Esophagus muscularis mucosa (tissue), 4 donors: ENCODE results near the gene OTOGL. TPM values are rescaled to one million over a fixed set of nuclear protein-coding genes. Genes with fewer than 3 reads are reported as not detected.

ENCODE experiments used
- DNase-seq: peaks from one replicate; pipeline ENCODE4 v3.0.0-alpha.2; 2017; ENCODE audit errors: extremely low spot score
- H3K27ac ChIP-seq, 4 donors: fragments of 200-600 bp; sonication (generic); replicated peaks in 1 of 4; 1 replicate in 3 of 4; 2 replicates in 1 of 4; pipeline ENCODE4 v1.5.1; 2016 to 2019; ENCODE audit warnings: mild to moderate bottlenecking in 1 of 4
- H3K27me3 ChIP-seq, 4 donors: fragments of 200-600 bp; sonication (generic); one replicate each; pipeline versions ENCODE4 v1.5.1 to v1.6.0; 2016 to 2019
- H3K36me3 ChIP-seq, 4 donors: fragments of 200-600 bp; sonication (generic); one replicate each; pipeline ENCODE4 v1.5.1; 2016 to 2019
- H3K4me1 ChIP-seq, 4 donors: fragments of 200-600 bp; sonication (generic); one replicate each; pipeline ENCODE4 v1.5.1; 2016 to 2019
- H3K4me3 ChIP-seq, 4 donors: fragments of 200-600 bp; sonication (generic); 1 replicate in 2 of 4; 2 replicates in 2 of 4; pipeline ENCODE4 v1.5.1; 2016 to 2019; ENCODE audit warnings: mild to moderate bottlenecking in 4 of 4, moderate library complexity in 1 of 4
- H3K9me3 ChIP-seq, 4 donors: fragments of 200-600 bp; sonication (generic); 1 replicate in 3 of 4; 2 replicates in 1 of 4; pipeline ENCODE4 v1.5.1; 2016 to 2019
- EP300 ChIP-seq: sonication (generic); formaldehyde crosslinking; IDR thresholded peaks from one replicate; pipeline ENCODE4 v1.6.1; 2017; ENCODE audit warnings: antibody characterized with exemption
- POLR2A ChIP-seq: fragments of 450-650 bp; IDR thresholded peaks from one replicate; pipeline ENCODE4 v1.6.1; 2017; ENCODE audit warnings: antibody characterized with exemption, moderate library complexity, mild to moderate bottlenecking, low read depth
- POLR2AphosphoS5 ChIP-seq, 2 donors: sonication (generic); formaldehyde crosslinking; IDR thresholded peaks; one replicate each; pipeline ENCODE4 v1.6.1; 2017; ENCODE audit warnings: antibody characterized with exemption in 2 of 2
- WGBS: methylation state at CpG from one replicate; pipeline ENCODE4 v1.1.5; 2018; 5-methylcytosine and 5-hydroxymethylcytosine counted together
- intact Hi-C: fragments of 100-400 bp; cut with DNase I; formaldehyde crosslinking; loops from one replicate; pipeline ENCODE4 v1.15.1; 2023
- total RNA-seq, 4 donors: library from RNA; depleted of rRNA; stranded (reverse); fragments of >200 nt; gene quantifications; one replicate each; pipeline versions ENCODE4 v1.1.0 to v1.2.1, GENCODE V29; 2016
- TF ChIP-seq, protein P1 (sequence below), 3 experiments: fragments of 200-600 bp in 2 of 3; fragments of 450-650 bp in 1 of 3; sonication (generic) in 2 of 3; IDR thresholded peaks; one replicate each; pipeline ENCODE4 v1.5.1; 2017 to 2019; ENCODE audit warnings: antibody characterized with exemption in 3 of 3, mild to moderate bottlenecking in 2 of 3, moderate library complexity in 1 of 3

Gene OTOGL
- total RNA-seq, 4 donors from 2014 or later = 0.83 to 2.0 (median 1.6) TPM

DNA sequence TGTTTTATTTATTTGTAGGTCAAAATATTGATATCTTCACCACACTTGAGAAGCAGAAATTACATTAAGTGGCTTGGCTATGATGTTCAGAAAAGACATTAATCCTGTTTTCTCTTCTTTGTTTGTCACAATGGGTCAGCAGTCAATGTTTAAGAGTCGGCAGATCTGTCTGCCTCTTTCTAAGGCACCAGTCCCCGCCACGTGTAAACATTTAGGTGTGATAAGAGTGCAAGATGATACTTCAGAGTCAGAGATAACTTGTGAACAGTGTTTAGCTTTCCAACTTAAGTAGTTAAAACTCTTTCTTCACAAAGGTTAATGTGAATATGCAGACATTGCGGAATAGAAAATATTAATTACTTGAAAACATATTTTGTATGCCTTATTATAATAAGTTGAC lies 160.9 kb downstream of the OTOGL start:
- TF ChIP-seq POLR2A (no peak), EP300 (no peak), POLR2AphosphoS5 (IDR thresholded peaks at IDR 0.05) (no peak)
- TF ChIP-seq, protein P1, sequence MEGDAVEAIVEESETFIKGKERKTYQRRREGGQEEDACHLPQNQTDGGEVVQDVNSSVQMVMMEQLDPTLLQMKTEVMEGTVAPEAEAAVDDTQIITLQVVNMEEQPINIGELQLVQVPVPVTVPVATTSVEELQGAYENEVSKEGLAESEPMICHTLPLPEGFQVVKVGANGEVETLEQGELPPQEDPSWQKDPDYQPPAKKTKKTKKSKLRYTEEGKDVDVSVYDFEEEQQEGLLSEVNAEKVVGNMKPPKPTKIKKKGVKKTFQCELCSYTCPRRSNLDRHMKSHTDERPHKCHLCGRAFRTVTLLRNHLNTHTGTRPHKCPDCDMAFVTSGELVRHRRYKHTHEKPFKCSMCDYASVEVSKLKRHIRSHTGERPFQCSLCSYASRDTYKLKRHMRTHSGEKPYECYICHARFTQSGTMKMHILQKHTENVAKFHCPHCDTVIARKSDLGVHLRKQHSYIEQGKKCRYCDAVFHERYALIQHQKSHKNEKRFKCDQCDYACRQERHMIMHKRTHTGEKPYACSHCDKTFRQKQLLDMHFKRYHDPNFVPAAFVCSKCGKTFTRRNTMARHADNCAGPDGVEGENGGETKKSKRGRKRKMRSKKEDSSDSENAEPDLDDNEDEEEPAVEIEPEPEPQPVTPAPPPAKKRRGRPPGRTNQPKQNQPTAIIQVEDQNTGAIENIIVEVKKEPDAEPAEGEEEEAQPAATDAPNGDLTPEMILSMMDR (IDR thresholded peaks at IDR 0.05) = no peak
- no peak overlapping the region for H3K4me3 ChIP-seq
- intact Hi-C loops = no loop called here

DNA sequence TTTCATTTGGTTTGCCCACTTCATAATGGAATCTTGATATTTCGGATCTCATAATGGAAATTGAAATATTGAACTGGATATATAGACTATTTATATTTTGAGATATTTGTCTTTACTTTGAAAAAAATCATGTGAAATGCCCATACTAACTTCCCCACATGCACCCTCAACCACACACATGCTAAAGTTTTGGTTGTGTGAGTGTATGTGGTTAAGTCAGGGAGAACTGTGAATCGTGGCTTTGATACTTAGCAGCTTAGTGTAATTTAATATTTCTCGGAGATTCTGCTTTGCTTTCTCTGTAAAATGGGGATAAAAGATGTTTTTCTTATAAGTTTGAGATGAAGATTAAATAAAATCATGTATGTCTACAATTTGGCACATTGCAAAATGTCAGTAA lies 162.1 kb downstream of the OTOGL start:
- intact Hi-C loops = no loop called here
- no peaks in the 10 kb centered on the region for H3K4me1 ChIP-seq
- H3K4me3 ChIP-seq = no peak overlapping the region
- no peaks in the 10 kb centered on the region for H3K36me3 ChIP-seq
- H3K27me3 ChIP-seq = no peaks in the 10 kb centered on the region
- H3K27ac ChIP-seq = no peak overlapping the region
- no peaks in the 10 kb centered on the region for H3K9me3 ChIP-seq
- 87% methylated on average over 3 of the region's 3 CpGs for WGBS
- DNase-seq = no peak
- TF ChIP-seq POLR2AphosphoS5 (IDR thresholded peaks at IDR 0.05) (no peak), POLR2A (no peak), EP300 (no peak)
- TF ChIP-seq, protein P1 (IDR thresholded peaks at IDR 0.05) = no peak

More for the DNA sequence above, 160.9 kb downstream of the OTOGL start:
- Histone ChIP-seq H3K27ac (no peak overlapping the region), H3K27me3 (no peaks in the 10 kb centered on the region), H3K4me1 (no peaks in the 10 kb centered on the region), H3K9me3 (no peaks in the 10 kb centered on the region), H3K36me3 (no peaks in the 10 kb centered on the region)
- no peak for DNase-seq
- WGBS = 75% methylated on average over 4 of the region's 4 CpGs

DNA sequence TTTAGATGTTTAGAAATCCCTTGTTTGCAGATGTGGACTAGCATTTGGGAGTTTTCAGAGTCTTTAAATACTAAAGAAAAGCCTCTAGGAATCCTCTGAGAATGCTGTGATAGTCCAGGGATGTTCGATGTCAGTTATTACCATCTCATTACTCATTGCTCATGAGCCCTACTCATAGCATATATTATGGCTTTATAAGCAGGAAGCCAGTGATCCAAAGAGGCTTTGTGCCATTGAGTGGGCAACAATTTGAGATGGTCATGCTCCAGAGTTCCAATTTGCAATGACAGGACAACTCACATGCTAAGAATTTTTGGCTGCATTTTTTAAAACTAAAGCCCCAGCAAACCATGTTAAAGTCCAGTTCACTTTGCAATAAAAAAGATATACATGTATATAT lies 163.0 kb downstream of the OTOGL start:
- WGBS = 33% methylated on average over 1 of the region's 1 CpG
- Histone ChIP-seq H3K27ac (no peak overlapping the region), H3K4me1 (no peaks in the 10 kb centered on the region), H3K9me3 (no peaks in the 10 kb centered on the region), H3K27me3 (no peaks in the 10 kb centered on the region), H3K36me3 (no peaks in the 10 kb centered on the region), H3K4me3 (no peak overlapping the region)
- TF ChIP-seq, protein P1 (IDR thresholded peaks at IDR 0.05) = no peak
- TF ChIP-seq POLR2A = no peak
- no peak for TF ChIP-seq EP300
- intact Hi-C loops = no loop called here
- no peak for DNase-seq

DNA sequence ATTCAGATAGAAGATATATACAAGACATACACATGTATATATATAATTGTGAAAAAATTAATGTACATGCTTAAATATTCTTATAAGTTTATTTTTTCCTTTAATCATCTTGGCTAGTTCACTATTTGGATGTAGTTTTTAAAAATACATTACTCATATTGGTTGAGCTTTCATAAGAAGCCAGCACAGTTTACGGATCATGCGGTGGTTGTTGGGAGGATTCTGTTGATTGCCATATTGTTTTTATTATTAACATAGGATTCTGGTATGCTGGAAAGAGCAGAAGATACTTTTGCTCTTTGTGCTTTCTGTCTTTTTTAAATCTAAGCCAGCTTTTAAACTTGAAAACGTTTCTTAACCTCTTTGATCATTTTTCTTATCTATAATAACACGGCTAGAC lies 163.4 kb downstream of the OTOGL start:
- WGBS = 64% methylated on average over 4 of the region's 4 CpGs
- TF ChIP-seq POLR2AphosphoS5 (IDR thresholded peaks at IDR 0.05) = no peak
- TF ChIP-seq, protein P1 (IDR thresholded peaks at IDR 0.05) = no peak
- no peak for TF ChIP-seq EP300
- no peak for TF ChIP-seq POLR2A
- Histone ChIP-seq H3K36me3 (no peaks in the 10 kb centered on the region), H3K4me1 (no peaks in the 10 kb centered on the region), H3K4me3 (no peak overlapping the region), H3K27me3 (no peaks in the 10 kb centered on the region), H3K9me3 (no peaks in the 10 kb centered on the region), H3K27ac (no peak overlapping the region)
- intact Hi-C loops = no loop called here
- no peak for DNase-seq

DNA sequence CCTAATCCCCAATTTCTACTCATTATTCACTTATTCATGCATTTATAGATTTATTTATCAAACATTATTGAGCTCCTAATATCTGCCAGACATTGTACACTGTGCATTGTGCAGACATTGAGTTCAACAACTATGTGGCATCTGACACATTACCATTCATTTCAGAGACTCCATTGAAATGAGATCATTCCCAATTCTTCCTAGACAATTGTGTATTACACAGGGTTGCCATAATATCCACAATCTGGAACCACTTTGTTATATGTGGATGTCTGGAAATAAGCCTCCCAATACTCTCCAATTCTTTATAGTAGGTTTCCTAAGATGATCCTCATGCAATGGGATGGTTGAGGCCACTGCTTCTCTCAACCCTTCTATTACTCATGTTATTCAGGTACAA lies 165.0 kb downstream of the OTOGL start:
- Histone ChIP-seq H3K27ac (no peak overlapping the region), H3K9me3 (no peaks in the 10 kb centered on the region), H3K4me3 (no peak overlapping the region), H3K27me3 (no peaks in the 10 kb centered on the region), H3K4me1 (peaks cover 0 to 9% (median 6%) of the 10 kb centered on the region in 4 donors), H3K36me3 (no peaks in the 10 kb centered on the region)
- intact Hi-C loops = no loop called here
- no peak for DNase-seq
- TF ChIP-seq, protein P1 (IDR thresholded peaks at IDR 0.05) = no peak
- TF ChIP-seq POLR2AphosphoS5 (IDR thresholded peaks at IDR 0.05) = no peak
- no peak for TF ChIP-seq EP300
- no peak for TF ChIP-seq POLR2A
